DMS 273 treated with DMSO at 0.1 percent for 48 hours (cell line): ENCODE data around the gene PELI2.

Source experiments
- DNase-seq: peaks from one replicate; lab custom pipeline; 2025; lab: John Stamatoyannopoulos, UW

Gene PELI2

DNA sequence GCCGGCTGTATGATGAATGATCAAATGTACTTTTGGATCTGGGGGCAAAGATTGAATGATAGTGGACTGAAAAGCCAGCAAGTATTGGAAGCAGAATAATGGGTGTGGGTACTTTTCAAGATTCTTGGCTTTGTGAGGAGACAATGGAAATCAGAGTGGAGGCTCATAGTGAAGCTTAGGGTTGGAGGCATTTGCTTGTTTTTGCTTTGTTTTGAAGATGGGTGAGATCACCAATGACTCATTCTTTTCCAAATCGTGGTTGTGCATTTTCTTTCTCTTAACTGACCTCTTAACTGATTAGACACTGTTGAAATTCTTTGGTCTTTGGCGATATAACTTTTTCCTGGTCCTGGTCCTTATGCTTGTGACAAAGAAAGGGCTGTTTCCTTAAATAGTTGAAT, 54.4 kb downstream of the PELI2 start:
- DNase-seq: no peak

GRCh38 chr14:56173365-56173922, 55.2 kb downstream of the PELI2 start:
- peak; percentile 39 for DNase-seq

DNA sequence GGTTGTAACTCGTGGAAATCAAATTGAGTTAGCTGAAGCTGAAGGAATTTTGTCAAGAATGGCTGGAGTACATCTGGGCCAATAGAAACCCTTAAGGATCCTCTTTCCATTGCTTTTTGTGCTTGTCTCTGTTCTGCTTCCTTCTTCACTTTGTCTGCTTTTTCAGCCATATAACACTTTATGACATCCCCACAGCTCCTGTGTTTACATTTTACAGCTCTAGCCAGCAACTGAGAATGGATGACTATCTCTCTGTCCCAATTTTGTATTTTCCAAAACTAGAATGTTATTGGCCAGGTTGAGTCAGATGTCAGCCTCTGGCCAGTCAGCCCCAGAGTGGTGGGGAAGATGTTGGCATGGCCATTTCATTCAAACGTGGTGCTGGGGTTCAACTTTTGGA, 57.6 kb downstream of the PELI2 start:
- DNase-seq: no peak

DNA sequence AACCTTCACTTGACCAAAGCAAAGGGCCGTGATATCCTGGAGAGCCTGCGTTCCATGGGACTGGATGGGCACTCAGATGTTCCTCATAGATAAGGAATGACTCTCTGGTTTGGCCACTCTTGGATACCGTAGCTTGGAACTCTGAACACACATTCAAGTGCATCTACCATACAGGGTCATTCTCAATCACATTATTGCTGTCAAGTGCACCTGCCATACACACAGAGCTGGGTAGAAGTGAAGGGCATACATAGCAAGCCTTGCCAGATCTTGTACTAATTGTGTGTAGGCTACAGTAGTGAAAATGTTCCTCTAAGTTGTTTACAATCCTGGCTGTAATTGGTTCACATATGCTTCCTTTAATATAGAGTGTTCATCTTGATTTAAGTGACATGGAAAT, 58.3 kb downstream of the PELI2 start:
- DNase-seq: no peak

- no peak for DNase-seq
Observed at GRCh38 chr14:56177036-56177435, 58.8 kb downstream of the PELI2 start.

DNA sequence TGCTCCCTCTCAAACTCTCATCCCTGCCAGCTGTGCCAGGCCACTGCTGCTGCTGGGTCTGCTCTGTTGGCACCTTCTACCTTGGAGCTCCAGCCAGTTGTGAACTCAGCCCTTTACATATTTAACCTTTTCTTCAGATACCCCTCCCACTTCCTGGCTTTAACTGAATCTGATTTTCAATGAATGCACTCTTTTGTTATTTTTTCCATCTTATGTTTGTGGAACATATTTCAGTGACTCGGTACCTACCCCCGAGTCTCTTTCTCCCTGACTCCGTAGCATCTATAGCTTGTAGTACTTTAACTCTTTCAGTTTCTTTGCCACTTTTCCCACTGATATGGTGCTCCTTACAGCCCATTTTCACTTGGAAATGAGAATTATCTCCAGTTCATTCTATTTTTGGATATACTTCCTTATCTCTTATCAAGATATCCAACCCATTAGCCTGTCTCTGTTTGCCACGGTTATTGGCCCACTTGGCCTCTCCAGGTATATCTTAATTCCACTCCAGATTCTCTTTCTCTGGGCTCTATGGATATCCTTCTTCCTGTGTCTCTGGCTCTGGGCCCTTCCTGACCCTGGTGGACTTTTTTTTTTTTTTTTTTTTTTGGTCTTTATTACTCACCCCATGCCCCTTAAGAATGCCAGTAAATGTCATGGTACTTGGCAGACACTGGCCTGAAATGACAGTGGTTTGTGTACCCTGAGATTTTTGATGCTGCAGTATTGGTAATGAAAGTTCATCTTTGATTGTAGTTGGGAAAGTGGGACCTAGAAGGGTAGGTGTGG, 62.7 kb downstream of the PELI2 start:
- DNase-seq: no peak

GRCh38 chr14:56181681-56182085, 63.5 kb downstream of the PELI2 start:
- no peak for DNase-seq

GRCh38 chr14:56182410-56182809, 64.2 kb downstream of the PELI2 start:
- DNase-seq: no peak

- DNase-seq: no peak
Observed at GRCh38 chr14:56183631-56184157, 65.5 kb downstream of the PELI2 start.

GRCh38 chr14:56185992-56186391, 67.8 kb downstream of the PELI2 start:
- DNase-seq: no peak

DNA sequence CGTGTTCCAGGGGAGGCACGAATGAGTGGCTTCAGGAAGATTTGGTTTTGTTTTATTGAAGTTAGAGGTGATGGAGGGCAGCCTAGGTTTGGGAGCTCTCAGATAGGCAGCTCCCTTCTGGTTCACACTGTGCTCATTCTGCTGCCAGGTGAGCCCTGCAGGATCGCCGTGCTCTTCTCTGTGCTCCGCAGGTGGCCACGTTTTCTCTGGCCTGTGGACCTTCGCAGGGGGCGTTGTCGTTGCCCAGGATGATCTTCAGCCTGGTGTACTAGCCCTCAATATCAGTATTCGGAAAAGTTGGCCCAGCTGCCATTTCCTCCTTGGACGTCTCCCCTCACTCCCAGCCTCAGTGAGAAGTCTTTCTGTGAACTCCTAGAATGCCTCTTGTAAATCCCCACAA, 69.5 kb downstream of the PELI2 start:
- DNase-seq: no peak

- DNase-seq: no peak
Observed at GRCh38 chr14:56189307-56189706, 71.1 kb downstream of the PELI2 start.

DNA sequence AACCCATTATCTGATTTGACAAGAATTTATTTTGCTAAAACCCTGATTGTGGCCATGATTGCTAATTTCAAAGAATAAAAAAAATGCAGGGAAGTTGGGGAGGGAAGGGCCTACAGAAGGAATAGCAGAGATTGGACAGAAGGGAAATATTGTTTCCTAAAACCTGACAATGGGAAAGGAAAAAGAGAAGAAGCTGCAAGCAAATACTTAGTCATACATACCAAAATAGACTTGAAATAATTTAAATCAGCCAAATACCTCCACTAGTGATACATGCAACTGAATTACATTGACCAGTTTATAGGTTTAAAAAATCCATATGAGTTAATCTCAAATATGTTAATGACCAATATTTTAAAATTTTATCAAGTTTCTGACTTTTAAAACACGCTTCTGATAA, 75.1 kb downstream of the PELI2 start:
- DNase-seq: no peak

- no peak for DNase-seq
Observed at GRCh38 chr14:56194042-56194441, 75.8 kb downstream of the PELI2 start.

- DNase-seq: no peak
Observed at GRCh38 chr14:56195223-56195622, 77.0 kb downstream of the PELI2 start.

DNA sequence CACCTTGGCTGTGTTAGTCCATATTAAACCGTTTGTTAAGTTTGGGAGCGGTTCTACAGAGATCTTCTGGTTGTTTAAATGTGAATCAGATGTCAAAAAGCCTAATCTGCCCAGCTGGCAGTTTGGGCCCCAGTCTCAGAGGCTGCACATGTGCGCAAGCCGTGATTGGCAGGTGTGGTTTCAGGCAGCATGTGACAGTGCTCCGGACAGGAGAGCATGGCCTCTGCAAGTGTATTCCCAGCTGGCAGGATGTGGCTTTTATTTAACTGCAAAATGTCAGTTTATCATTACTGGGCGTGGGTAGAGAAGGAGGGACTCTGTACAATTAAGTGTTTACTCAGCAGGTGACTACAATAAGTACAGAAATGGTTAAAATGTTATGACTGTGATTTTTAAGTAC, 77.5 kb downstream of the PELI2 start:
- peak; percentile 43 for DNase-seq

- no peak for DNase-seq
Observed at GRCh38 chr14:56196274-56196673, 78.1 kb downstream of the PELI2 start.

GRCh38 chr14:56197150-56197549, 78.9 kb downstream of the PELI2 start:
- DNase-seq: no peak

GRCh38 chr14:56198438-56198837, 80.2 kb downstream of the PELI2 start:
- DNase-seq: no peak

DNA sequence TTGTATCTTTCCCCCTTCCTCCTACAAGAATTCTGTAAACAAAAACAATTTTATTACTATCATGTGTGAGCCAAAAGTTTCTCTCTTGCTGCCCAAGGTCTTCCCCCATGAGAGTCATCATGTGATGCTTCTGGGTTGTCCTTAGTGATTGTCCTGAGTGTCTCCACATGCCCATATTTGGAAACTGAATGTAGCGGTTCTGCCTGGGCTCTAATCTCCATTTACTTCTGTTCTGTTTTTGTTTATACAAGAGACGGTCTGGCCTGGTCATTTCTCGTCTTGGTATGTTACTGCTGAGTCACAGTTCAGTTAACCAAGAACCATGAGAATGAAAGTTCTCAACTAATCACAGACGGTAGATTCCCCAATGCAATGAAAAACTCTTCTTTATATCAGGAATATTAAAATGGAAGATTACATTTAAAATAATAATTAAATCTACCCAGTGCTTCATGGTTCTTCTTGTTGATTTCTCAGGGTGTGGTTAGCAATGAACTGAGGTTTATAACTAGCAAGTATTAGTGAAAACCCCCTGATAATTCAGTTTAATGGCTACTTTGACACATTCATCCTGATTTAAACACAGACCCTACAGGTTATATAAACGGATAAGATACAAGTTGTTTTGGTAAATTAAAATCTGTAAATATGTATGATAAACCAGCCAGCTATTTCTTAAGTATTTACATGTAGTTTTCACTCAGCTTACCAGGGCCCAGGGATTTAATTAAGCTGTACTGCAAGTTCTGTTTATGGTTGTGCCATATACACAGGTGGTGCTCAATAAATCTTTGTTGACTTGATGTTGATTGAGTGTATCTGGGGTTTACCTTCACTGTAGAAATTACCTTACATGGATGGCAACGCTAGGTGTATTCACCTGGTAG, 81.1 kb downstream of the PELI2 start:
- DNase-seq: peak; percentile 29

- no peak for DNase-seq
Observed at GRCh38 chr14:56199982-56200577, 81.9 kb downstream of the PELI2 start.

- no peak for DNase-seq
Observed at GRCh38 chr14:56202256-56202655, 84.0 kb downstream of the PELI2 start.
